ENCODE data around the gene DUS2.
"Not testable (repeated sequence)": the region's sequence is repeated elsewhere in the genome, so short reads cannot be mapped to it uniquely, and the experiment has no call there.

Gene DUS2

GRCh38 chr16:68022728-68023537 is at the start of gene DUS2, which contains the start of gene DDX28:
TSS of gene DUS2 (plus strand) at chr16:68023284. CDS start at chr16:68038024, 14,740 bp downstream.
TSS of gene DDX28 (minus strand) at chr16:68023232. CDS start at chr16:68023202, 30 bp downstream.
- DNase-seq: peak; percentile 85 to 96 (median 90)

GRCh38 chr16:67975321-67976105 is 47.6 kb upstream of the DUS2 start:
- DNase-seq: no peak

DNA sequence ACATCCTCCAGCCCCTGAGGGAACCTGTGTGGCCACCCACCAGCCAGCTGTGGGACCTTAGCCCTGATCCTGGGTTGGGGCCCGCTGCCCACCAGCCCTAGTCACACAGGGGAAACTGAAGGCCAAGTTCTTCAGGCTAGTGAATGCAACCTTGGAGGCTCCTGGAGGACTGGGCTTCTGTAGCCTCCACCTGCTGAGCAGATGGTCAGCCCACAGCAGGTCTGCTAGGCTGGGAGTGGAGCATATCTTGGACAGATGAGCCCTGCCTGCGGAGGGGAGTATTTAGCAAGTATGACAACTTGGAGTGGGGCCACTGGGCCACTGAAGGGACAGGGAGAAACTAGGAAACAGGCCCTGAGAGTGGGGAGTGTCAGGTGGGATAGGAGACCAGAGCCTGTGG is 46.9 kb upstream of the DUS2 start:
- no peak for DNase-seq

DNA sequence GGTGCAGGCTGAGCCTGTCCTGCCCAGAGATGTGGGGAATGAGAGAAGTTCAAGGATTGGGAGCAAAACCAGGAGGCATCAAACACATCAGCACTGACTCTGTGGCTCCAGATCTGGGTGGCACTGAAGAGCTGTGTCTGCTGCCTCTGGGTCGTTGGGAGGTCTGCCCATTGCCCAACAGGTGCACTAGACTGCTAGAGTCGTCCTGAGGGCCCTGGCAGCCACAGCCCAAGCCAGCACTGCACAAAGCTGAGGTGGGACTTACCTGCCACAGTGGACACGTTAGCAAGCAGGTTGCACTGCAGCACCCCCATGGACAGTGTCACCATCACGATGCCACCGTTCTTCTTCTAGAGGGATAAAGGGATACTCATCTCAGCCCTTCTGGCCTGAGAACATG is 46.1 kb upstream of the DUS2 start:
- DNase-seq: no peak

DNA sequence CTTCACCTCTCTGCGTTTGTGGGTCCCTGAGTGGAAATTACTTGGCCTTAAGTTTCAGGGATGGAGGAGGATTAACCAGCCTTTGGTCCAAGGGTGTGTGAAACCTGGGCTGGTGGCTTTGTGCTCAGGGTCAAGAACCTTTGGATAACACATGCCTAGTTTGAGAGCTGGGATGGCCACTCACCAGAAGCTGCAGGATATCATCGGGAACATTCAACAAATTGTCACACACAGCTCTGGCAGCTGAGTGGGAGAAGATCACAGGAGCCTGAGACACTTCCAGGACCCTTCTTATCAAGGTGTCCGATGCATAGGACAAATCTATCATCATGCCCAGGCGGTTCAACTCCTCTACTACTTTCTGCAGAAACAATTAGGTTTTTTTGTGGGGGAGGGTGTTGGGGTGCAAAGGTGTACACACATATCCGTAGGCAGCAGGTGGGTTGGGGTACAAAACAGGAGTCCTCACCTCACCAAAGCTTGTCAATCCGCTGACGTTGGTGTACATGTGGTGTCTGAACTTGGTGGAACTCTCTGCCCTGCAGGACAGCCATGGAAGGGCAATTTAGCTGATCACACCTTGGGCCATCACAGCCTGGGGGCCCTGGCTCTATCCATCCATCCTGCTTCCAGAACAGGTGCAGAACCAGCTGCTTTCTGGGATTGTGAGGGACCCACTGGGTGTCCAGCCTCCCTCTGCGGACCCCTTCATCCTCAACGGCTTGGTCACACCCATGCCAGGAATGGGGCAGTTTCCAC is 45.4 kb upstream of the DUS2 start:
- no peak for DNase-seq

GRCh38 chr16:67979955-67980678 is 43.0 kb upstream of the DUS2 start, which contains the start of gene DPEP3:
TSS of gene DPEP3 (minus strand) at chr16:67980499. CDS start at chr16:67980380, 119 bp downstream.
- DNase-seq: no peak

GRCh38 chr16:67982011-67982696 is 40.9 kb upstream of the DUS2 start:
- DNase-seq: no peak

GRCh38 chr16:67986949-67987348 is 36.1 kb upstream of the DUS2 start:
- DNase-seq: no peak

GRCh38 chr16:67987460-67988160 is 35.5 kb upstream of the DUS2 start:
- DNase-seq: no peak

DNA sequence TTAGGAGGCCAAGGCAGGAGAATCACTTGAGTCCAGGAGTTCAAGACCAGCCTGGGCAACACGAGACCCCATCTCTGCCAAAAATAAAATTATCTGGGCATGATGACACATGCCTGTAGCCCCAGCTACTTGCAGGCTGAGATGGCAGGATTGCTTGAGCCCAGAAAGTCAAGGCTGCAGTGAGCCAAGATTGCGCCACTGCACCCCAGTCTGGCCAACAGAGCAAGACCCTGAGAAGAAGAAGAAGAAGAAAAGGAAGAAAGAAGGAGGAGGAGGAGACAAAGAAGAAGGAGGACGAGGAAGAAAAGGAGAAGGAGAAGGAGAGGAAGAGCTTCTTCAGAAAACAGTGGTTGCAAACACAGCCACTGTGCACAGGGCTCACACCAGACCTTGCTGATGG is 34.4 kb upstream of the DUS2 start:
- no peak for DNase-seq

GRCh38 chr16:67989322-67990017 is 33.6 kb upstream of the DUS2 start:
- no peak for DNase-seq

- DNase-seq: no peak
Measured at GRCh38 chr16:67990018-67990386, 33.1 kb upstream of the DUS2 start.

DNA sequence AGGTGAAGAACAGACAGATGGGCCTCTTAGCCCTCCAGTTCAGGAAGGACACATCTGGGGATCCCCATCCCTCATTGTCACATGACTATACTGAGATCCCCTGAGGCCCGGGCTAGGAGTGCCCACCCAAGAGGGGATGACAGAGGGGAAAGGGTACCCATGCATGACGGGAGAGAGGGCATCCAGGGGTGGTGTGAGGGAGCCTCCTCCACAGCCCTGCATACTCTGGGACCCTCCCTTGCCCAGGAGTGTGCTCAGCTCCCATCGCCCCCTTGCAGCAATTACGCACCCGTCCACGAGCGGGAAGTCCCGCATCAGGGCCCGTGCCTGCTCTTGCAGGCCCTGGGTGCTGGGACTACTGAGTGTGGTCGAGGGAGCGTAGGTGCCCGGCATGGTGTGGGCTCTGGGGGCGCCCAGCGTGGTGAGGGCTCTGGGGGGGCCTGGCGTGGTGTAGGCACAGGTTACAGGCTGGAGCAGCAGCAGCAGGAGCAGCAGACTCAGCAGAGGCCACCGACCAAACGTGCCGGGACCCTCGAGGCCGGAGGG is 30.4 kb upstream of the DUS2 start:
- no peak for DNase-seq

- peak; percentile 59 to 78 (median 66) for DNase-seq
Measured at GRCh38 chr16:67993207-67994039, 29.7 kb upstream of the DUS2 start.

- DNase-seq: not testable (repeated sequence)
Measured at GRCh38 chr16:67994040-67994408, 29.1 kb upstream of the DUS2 start.

DNA sequence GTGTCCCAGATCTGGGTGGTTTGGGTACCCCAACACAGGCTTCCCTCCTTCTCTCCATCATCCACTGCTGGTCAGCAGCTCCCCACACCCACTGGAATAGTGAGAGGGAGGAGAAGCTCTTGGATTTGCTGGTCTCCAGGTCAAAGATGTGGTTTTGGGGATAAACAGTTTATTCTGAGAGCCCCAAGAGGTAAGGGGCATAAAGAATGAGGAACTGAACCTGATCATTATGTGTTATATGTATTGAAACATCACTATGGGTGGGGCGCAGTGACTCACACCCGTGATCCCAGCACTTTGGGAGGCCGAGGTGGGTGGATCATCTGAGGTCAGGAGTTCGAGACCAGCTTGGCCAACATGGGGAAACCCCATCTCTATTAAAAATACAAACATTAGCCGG is 27.7 kb upstream of the DUS2 start:
- DNase-seq: no peak

DNA sequence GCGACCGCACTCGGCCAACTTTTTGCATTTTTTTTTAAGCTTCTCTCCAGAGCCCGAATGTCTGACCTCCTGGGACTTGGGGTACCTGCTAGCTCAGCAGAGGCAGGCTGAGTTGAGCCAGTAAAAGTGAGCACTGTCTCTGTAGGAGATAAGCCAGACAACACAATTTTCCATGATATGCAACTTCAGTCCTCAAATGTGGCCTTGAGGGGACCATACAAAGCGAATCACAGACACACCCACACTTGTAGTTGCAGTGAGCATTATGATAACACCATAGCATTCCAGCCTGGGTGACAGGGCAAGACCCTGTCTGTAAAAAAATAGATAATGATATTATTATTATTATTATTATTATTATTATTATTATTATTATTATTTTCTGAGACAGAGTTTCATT is 26.4 kb upstream of the DUS2 start:
- DNase-seq: no peak

DNA sequence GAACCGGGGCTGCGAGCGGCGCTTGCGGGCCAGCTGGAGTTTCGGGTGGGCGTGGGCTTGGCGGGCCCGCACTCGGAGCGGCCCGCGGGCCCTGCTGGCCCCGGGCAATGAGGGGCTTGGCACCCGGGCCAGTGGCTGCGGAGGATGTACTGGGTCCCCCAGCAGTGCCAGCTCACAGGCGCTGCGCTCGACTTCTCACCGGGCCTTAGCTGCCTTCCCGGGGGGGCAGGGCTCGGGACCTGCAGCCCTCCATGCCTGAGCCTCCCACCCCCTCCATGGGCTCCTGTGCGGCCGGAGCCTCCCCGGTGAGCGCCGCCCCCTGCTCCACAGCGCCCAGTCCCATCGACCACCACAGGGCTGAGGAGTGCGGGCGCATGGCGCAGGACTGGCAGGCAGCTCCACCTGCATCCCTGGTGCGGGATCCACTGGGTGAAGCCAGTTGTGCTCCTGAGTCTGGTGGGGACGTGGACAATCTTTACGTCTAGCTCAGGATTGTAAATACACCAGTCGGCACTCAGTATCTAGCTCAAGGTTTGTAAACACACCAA is 24.8 kb upstream of the DUS2 start:
- DNase-seq: not testable (repeated sequence)
